Peyer's patch (tissue), 4 donors: ENCODE measurements around the gene AUP1. TPM values are rescaled to one million over a fixed set of nuclear protein-coding genes. Genes with fewer than 3 reads are reported as not detected.

Source experiments
- DNase-seq, 3 donors: peaks; one replicate each; pipeline ENCODE4 v3.0.0-alpha.2; 2017 to 2019
- H3K27ac ChIP-seq, 4 donors: fragments of 200-600 bp; sonication (generic); one replicate each; pipeline ENCODE4 v1.5.1; 2016 to 2019
- H3K27me3 ChIP-seq, 2 donors: fragments of 200-600 bp; sonication (generic); one replicate each; pipeline ENCODE4 v1.5.1; 2019
- H3K36me3 ChIP-seq, 3 donors: fragments of 200-600 bp; sonication (generic); one replicate each; pipeline ENCODE4 v1.5.1; 2016 to 2019
- H3K4me1 ChIP-seq, 4 donors: fragments of 200-600 bp; sonication (generic); one replicate each; pipeline ENCODE4 v1.5.1; 2016 to 2019
- H3K4me3 ChIP-seq, 4 donors: fragments of 200-600 bp; sonication (generic); 1 replicate in 3 of 4; 2 replicates in 1 of 4; pipeline ENCODE4 v1.5.1; 2016 to 2019; ENCODE audit warnings: mild to moderate bottlenecking in 1 of 4
- H3K9me3 ChIP-seq, 4 donors: fragments of 200-600 bp; sonication (generic); one replicate each; pipeline ENCODE4 v1.5.1; 2016 to 2019; ENCODE audit warnings: mild to moderate bottlenecking in 1 of 4
- CTCF ChIP-seq, 6 experiments: fragments of 450-650 bp in 4 of 6; fragments of 200-600 bp in 2 of 6; sonication (generic) in 1 of 6; IDR thresholded peaks; one replicate each; pipeline ENCODE4 v1.5.1; 2017 to 2019; ENCODE audit warnings: antibody characterized with exemption in 6 of 6, mild to moderate bottlenecking in 3 of 6, moderate library complexity in 1 of 6
- POLR2A ChIP-seq, 2 donors: fragments of 450-650 bp; IDR thresholded peaks; one replicate each; pipeline ENCODE4 v1.5.1; 2017; ENCODE audit warnings: antibody characterized with exemption in 2 of 2, mild to moderate bottlenecking in 2 of 2, moderate library complexity in 2 of 2
- total RNA-seq, 4 donors: library from RNA; depleted of rRNA; stranded (reverse); fragments of >200 nt; gene quantifications; one replicate each; pipeline ENCODE4 v1.1.0, GENCODE V29; 2016

The AUP1 gene
- total RNA-seq, 4 donors from 2014 or later = 183 to 233 (median 213) TPM

- no peaks in the 10 kb centered on the region for H3K9me3 ChIP-seq
- peaks cover 0 to 3% (median 0%) of the 10 kb centered on the region in 4 donors for H3K4me1 ChIP-seq
- no peak for TF ChIP-seq POLR2A (IDR thresholded peaks at IDR 0.05)
- no peak for TF ChIP-seq CTCF (IDR thresholded peaks at IDR 0.05)
- peaks cover 0 to 7% (median 0%) of the 10 kb centered on the region in 3 donors for H3K36me3 ChIP-seq
- no peak for DNase-seq
- H3K27ac ChIP-seq = no peak overlapping the region
- H3K27me3 ChIP-seq = no peaks in the 10 kb centered on the region
- no peak overlapping the region for H3K4me3 ChIP-seq
These were observed 31.1 kb upstream of the AUP1 start for GRCh38 chr2:74560591-74560990.

- Histone ChIP-seq H3K27ac (no peak overlapping the region), H3K4me1 (peaks cover 0 to 9% (median 4%) of the 10 kb centered on the region in 4 donors), H3K9me3 (no peaks in the 10 kb centered on the region), H3K36me3 (peaks cover 0 to 7% (median 0%) of the 10 kb centered on the region in 3 donors), H3K27me3 (no peaks in the 10 kb centered on the region), H3K4me3 (no peak overlapping the region)
- DNase-seq = no peak
- no peak for TF ChIP-seq CTCF (IDR thresholded peaks at IDR 0.05)
- TF ChIP-seq POLR2A (IDR thresholded peaks at IDR 0.05) = no peak
These were observed 30.4 kb upstream of the AUP1 start for GRCh38 chr2:74559912-74560311.

- TF ChIP-seq CTCF (IDR thresholded peaks at IDR 0.05) (no peak), POLR2A (IDR thresholded peaks at IDR 0.05) (no peak)
These were observed 29.1 kb upstream of the AUP1 start for GRCh38 chr2:74558284-74559230.

GRCh38 chr2:74556831-74557370 is 27.4 kb upstream of the AUP1 start:
- no peaks in the 10 kb centered on the region for H3K27me3 ChIP-seq
- H3K9me3 ChIP-seq = no peaks in the 10 kb centered on the region
- no peak overlapping the region for H3K27ac ChIP-seq
- peaks cover 0 to 7% (median 0%) of the 10 kb centered on the region in 3 donors for H3K36me3 ChIP-seq
- no peak for TF ChIP-seq POLR2A (IDR thresholded peaks at IDR 0.05)
- TF ChIP-seq CTCF (IDR thresholded peaks at IDR 0.05) = no peak
- DNase-seq = no peak
- H3K4me1 ChIP-seq = peaks cover 0 to 18% (median 4%) of the 10 kb centered on the region in 4 donors
- no peak overlapping the region for H3K4me3 ChIP-seq

More at GRCh38 chr2:74558284-74559230, 29.1 kb upstream of the AUP1 start:
- Histone ChIP-seq H3K27me3 (no peaks in the 10 kb centered on the region), H3K27ac (no peak overlapping the region), H3K36me3 (peaks cover 0 to 7% (median 0%) of the 10 kb centered on the region in 3 donors), H3K9me3 (no peaks in the 10 kb centered on the region), H3K4me1 (peaks cover 0 to 14% (median 4%) of the 10 kb centered on the region in 4 donors), H3K4me3 (no peak overlapping the region)
- DNase-seq = no peak

GRCh38 chr2:74556159-74556558 is 26.7 kb upstream of the AUP1 start:
- TF ChIP-seq POLR2A (IDR thresholded peaks at IDR 0.05) (no peak), CTCF (IDR thresholded peaks at IDR 0.05) (no peak)
- DNase-seq = no peak
- Histone ChIP-seq H3K9me3 (no peaks in the 10 kb centered on the region), H3K36me3 (peaks cover 0 to 7% (median 0%) of the 10 kb centered on the region in 3 donors), H3K27ac (no peak overlapping the region), H3K4me3 (peak overlapping the region in 1 of 4 donors; percentile 75), H3K27me3 (no peaks in the 10 kb centered on the region), H3K4me1 (peaks cover 0 to 18% (median 4%) of the 10 kb centered on the region in 4 donors)
